ENCODE measurements around the gene ITGB6. TPM values are rescaled to one million over a fixed set of nuclear protein-coding genes. Genes with fewer than 3 reads are reported as not detected.
"Not testable (repeated sequence)": the region's sequence is repeated elsewhere in the genome, so short reads cannot be mapped to it uniquely, and the experiment has no call there.

Gene ITGB6
- total and polyA plus RNA-seq, 7 donors = 1.8 to 5.1 (median 2.5) TPM; not detected in 4

- TF ChIP-seq POLR2A (IDR thresholded peaks at IDR 0.05) (no peak), EP300 (IDR thresholded peaks at IDR 0.05) (no peak), CTCF (IDR thresholded peaks at IDR 0.05) (no peak), POLR2AphosphoS5 (IDR thresholded peaks at IDR 0.05) (no peak)
- Histone ChIP-seq H3K27ac (no peak overlapping the region), H3K36me3 (no peaks in the 10 kb centered on the region), H3K9me3 (no peaks in the 10 kb centered on the region), H3K27me3 (no peaks in the 10 kb centered on the region), H3K4me3 (no peak overlapping the region), H3K4me1 (no peaks in the 10 kb centered on the region)
- WGBS, 2 donors = 89 to 94% methylated on average over 12 of the region's 12 CpGs
- DNase-seq = no peak
- intact Hi-C loops (cut with DNase I) = loop anchor here (10.0 kb wide), 1 partner anchor 118 kb away; no protein-coding TSS in a partner anchor
Observed at GRCh38 chr2:160126315-160126714, 73.8 kb downstream of the ITGB6 start.

DNA sequence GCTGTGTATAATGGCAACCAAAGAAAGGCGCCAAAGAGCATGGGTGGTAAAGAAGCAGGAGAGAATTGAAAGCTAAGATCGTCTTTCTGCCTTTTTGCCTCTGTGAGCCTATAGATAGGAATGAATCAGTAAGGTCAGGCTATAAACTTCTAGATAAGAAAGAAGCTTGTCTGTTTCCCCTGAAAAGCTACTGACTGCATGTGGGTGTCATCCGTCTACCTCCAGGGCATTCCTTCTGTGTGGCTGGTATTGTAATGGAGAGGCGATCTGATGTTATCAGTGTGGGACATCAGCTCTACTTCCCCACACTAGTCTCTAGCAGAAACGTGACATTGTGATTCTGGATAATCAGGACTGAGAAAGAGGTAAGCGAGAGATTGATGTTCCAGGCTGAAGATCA, 74.2 kb downstream of the ITGB6 start:
- Histone ChIP-seq H3K9me3 (no peaks in the 10 kb centered on the region), H3K4me1 (no peaks in the 10 kb centered on the region), H3K4me3 (no peak overlapping the region), H3K27me3 (no peaks in the 10 kb centered on the region), H3K27ac (no peak overlapping the region), H3K36me3 (no peaks in the 10 kb centered on the region)
- WGBS, 2 donors = 81 to 89% methylated on average over 6 of the region's 6 CpGs
- no peak for TF ChIP-seq POLR2A (IDR thresholded peaks at IDR 0.05)
- no peak for TF ChIP-seq CTCF (IDR thresholded peaks at IDR 0.05)
- no peak for TF ChIP-seq EP300 (IDR thresholded peaks at IDR 0.05)
- no peak for TF ChIP-seq POLR2AphosphoS5 (IDR thresholded peaks at IDR 0.05)
- DNase-seq = no peak
- intact Hi-C loops (cut with DNase I) = loop anchor here (10.0 kb wide), 1 partner anchor 119 kb away; no protein-coding TSS in a partner anchor

- Histone ChIP-seq H3K27ac (no peak overlapping the region), H3K27me3 (no peaks in the 10 kb centered on the region), H3K4me3 (no peak overlapping the region), H3K9me3 (no peaks in the 10 kb centered on the region), H3K36me3 (no peaks in the 10 kb centered on the region), H3K4me1 (no peaks in the 10 kb centered on the region)
- WGBS, 2 donors = 94 to 98% methylated on average over 2 of the region's 2 CpGs
- intact Hi-C loops (cut with DNase I) = loop anchor here (10.0 kb wide), 1 partner anchor 119 kb away; no protein-coding TSS in a partner anchor
- no peak for DNase-seq
- no peak for TF ChIP-seq CTCF (IDR thresholded peaks at IDR 0.05)
- TF ChIP-seq POLR2AphosphoS5 (IDR thresholded peaks at IDR 0.05) = no peak
- no peak for TF ChIP-seq POLR2A (IDR thresholded peaks at IDR 0.05)
- TF ChIP-seq EP300 (IDR thresholded peaks at IDR 0.05) = no peak
Observed at GRCh38 chr2:160125366-160125765, 74.7 kb downstream of the ITGB6 start.

GRCh38 chr2:160124571-160124970, 75.5 kb downstream of the ITGB6 start:
- Histone ChIP-seq H3K36me3 (no peaks in the 10 kb centered on the region), H3K4me3 (no peak overlapping the region), H3K27me3 (no peaks in the 10 kb centered on the region), H3K9me3 (no peaks in the 10 kb centered on the region), H3K27ac (no peak overlapping the region), H3K4me1 (no peaks in the 10 kb centered on the region)
- WGBS, 2 donors = 79 to 80% methylated on average over 1 of the region's 1 CpG
- TF ChIP-seq EP300 (IDR thresholded peaks at IDR 0.05) (no peak), POLR2AphosphoS5 (IDR thresholded peaks at IDR 0.05) (no peak), POLR2A (IDR thresholded peaks at IDR 0.05) (no peak), CTCF (IDR thresholded peaks at IDR 0.05) (no peak)
- no peak for DNase-seq
- intact Hi-C loops (cut with DNase I) = loop anchor here (10.0 kb wide), 1 partner anchor 120 kb away; no protein-coding TSS in a partner anchor

- H3K27me3 ChIP-seq; H3K4me1 ChIP-seq; H3K4me3 ChIP-seq; H3K9me3 ChIP-seq; H3K27ac ChIP-seq; intact Hi-C loops (cut with DNase I); H3K36me3 ChIP-seq; DNase-seq: not testable (repeated sequence)
- WGBS, 2 donors = 25 to 64% methylated on average over 8 of the region's 8 CpGs
Observed at GRCh38 chr2:160114721-160115120, 85.4 kb downstream of the ITGB6 start.

All from sigmoid colon (tissue), 7 donors.